HUES48 (cell line): ENCODE results near the gene CAPZA2.
"Not testable (repeated sequence)": the region's sequence is repeated elsewhere in the genome, so short reads cannot be mapped to it uniquely, and the experiment has no call there.

Experiments used
- H3K27ac ChIP-seq: one replicate; pipeline ENCODE4 v1.7.0; 2013; ENCODE audit warnings: low read depth, low read length, inconsistent platforms
- H3K27me3 ChIP-seq: 2 replicates; pipeline ENCODE4 v1.6.1; 2013; ENCODE audit warnings: mild to moderate bottlenecking, low read length; ENCODE audit not compliant: control insufficient read depth, insufficient read depth
- H3K36me3 ChIP-seq: 2 replicates; pipeline ENCODE4 v1.6.1; 2013; ENCODE audit warnings: low read length; ENCODE audit not compliant: control insufficient read depth, insufficient read depth
- H3K4me1 ChIP-seq: 2 replicates; pipeline ENCODE4 v1.6.1; 2013; ENCODE audit warnings: mild to moderate bottlenecking, low read length; ENCODE audit not compliant: control insufficient read depth, insufficient read depth
- H3K4me3 ChIP-seq: 2 replicates; pipeline ENCODE4 v1.5.1; 2013; ENCODE audit warnings: mild to moderate bottlenecking, low read depth, low read length
- H3K9ac ChIP-seq: 2 replicates; pipeline ENCODE4 v1.6.1; 2013; ENCODE audit warnings: mild to moderate bottlenecking, low read depth, low read length, moderate library complexity
- H3K9me3 ChIP-seq: 2 replicates; pipeline ENCODE4 v1.6.1; 2013; ENCODE audit warnings: low read length; ENCODE audit not compliant: control insufficient read depth, insufficient read depth

The CAPZA2 gene

DNA sequence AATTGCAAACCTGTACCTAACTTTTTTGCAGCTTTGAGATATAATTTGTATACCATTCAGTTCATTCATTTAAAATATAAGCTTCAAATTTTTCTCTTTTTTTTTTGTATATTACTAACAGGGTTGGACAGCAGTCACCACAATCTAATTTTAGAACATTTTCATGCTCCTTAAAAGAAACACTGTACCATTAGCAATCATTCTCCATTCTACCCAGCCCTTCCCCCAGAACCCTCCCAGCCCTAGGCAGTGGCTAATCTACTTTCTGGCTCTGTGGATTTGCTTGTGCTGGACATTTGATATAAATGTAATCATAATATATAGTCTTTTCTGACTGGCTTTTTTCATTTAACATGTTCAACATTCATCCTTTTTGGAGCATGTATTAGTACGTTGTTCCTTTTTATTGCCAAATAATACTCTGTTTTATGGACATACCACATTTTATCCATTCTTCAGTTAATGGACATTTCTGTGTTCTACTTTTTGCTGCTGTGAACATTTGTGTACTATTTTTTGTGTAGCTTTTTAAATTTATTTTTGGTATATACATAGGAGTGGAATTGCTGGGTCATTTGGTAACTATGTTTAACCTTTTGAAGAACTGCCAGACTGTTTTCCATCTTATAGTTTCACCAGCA, 50.0 kb downstream of the CAPZA2 start:
- Histone ChIP-seq H3K4me3 (no peak overlapping the region), H3K36me3 (peaks cover 85% of the 10 kb centered on the region), H3K27ac (no peak overlapping the region), H3K9ac (no peak overlapping the region), H3K4me1 (no peaks in the 10 kb centered on the region), H3K9me3 (no peaks in the 10 kb centered on the region), H3K27me3 (no peaks in the 10 kb centered on the region)

GRCh38 chr7:116918704-116919103, 56.3 kb downstream of the CAPZA2 start:
- Histone ChIP-seq H3K9me3 (no peaks in the 10 kb centered on the region), H3K4me3 (no peak overlapping the region), H3K27ac (no peak overlapping the region), H3K27me3 (no peaks in the 10 kb centered on the region), H3K4me1 (no peaks in the 10 kb centered on the region), H3K9ac (no peak overlapping the region), H3K36me3 (peaks cover 50% of the 10 kb centered on the region)

DNA sequence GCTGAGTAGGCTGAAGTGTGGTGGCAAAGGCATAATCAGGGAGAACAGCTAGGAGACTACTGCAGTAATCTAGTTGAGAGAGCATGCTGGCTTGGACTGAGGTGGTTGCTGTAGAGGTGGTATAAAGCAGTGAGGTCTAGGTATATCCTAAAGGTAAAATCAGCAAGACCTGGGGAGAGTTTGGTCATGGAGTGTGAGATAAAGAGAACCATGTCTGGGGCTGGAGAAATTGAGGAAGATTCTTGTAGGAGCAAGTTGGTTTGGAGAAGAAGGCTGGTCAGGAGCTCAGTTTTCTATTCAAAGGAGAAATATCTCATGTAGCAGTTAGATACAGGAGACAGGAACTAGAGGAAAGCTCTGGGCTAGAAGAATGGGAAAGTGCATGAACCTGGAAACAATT, 58.0 kb downstream of the CAPZA2 start:
- no peaks in the 10 kb centered on the region for H3K9me3 ChIP-seq
- no peaks in the 10 kb centered on the region for H3K27me3 ChIP-seq
- H3K4me1 ChIP-seq, result no peaks in the 10 kb centered on the region
- no peak overlapping the region for H3K27ac ChIP-seq
- peaks cover 37% of the 10 kb centered on the region for H3K36me3 ChIP-seq
- no peak overlapping the region for H3K4me3 ChIP-seq
- no peak overlapping the region for H3K9ac ChIP-seq

GRCh38 chr7:116922545-116922944, 60.2 kb downstream of the CAPZA2 start:
- Histone ChIP-seq H3K27ac (no peak overlapping the region), H3K9ac (no peak overlapping the region), H3K4me3 (no peak overlapping the region), H3K27me3 (no peaks in the 10 kb centered on the region), H3K4me1 (peaks cover 5% of the 10 kb centered on the region; the same call in 1 of the 2 replicates), H3K36me3 (peaks cover 16% of the 10 kb centered on the region), H3K9me3 (no peaks in the 10 kb centered on the region)

- no peak overlapping the region for H3K4me3 ChIP-seq
- peaks cover 5% of the 10 kb centered on the region; the same call in 1 of the 2 replicates for H3K4me1 ChIP-seq
- no peak overlapping the region for H3K27ac ChIP-seq
- H3K9ac ChIP-seq, result no peak overlapping the region
- H3K27me3 ChIP-seq, result no peaks in the 10 kb centered on the region
- no peaks in the 10 kb centered on the region for H3K36me3 ChIP-seq
- no peaks in the 10 kb centered on the region for H3K9me3 ChIP-seq
Measured at GRCh38 chr7:116924741-116925140, 62.4 kb downstream of the CAPZA2 start.

DNA sequence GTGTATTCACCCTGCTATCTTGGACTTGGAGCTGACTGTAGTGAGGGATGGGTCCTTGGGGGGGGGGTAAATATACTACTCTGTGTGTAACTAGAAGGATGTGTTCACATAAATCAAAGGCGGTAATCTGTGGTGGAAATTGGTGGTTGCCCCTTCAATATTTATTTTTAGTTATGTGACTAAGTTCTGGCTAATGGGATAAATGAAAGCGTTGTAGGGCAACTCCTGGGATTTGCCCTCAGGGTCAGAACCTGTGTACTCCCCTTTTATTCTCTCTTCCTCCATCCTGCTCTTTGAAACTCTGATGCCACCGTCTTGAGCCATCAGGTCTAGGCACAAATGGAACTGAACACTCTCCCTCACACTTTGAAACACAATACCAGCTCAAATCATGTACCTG, 66.6 kb downstream of the CAPZA2 start:
- H3K27ac ChIP-seq, result no peak overlapping the region
- H3K9ac ChIP-seq, result no peak overlapping the region
- no peaks in the 10 kb centered on the region for H3K9me3 ChIP-seq
- peaks cover 5% of the 10 kb centered on the region for H3K27me3 ChIP-seq
- H3K36me3 ChIP-seq, result no peaks in the 10 kb centered on the region
- peaks cover 12% of the 10 kb centered on the region; the same call in 1 of the 2 replicates for H3K4me1 ChIP-seq
- no peak overlapping the region for H3K4me3 ChIP-seq

- peaks cover 5% of the 10 kb centered on the region for H3K27me3 ChIP-seq
- H3K4me3 ChIP-seq, result no peak overlapping the region
- no peak overlapping the region for H3K27ac ChIP-seq
- H3K9me3 ChIP-seq, result no peaks in the 10 kb centered on the region
- no peak overlapping the region for H3K9ac ChIP-seq
- H3K4me1 ChIP-seq, result peaks cover 12% of the 10 kb centered on the region; the same call in 1 of the 2 replicates
- H3K36me3 ChIP-seq, result no peaks in the 10 kb centered on the region
Measured at GRCh38 chr7:116929914-116930913, 67.8 kb downstream of the CAPZA2 start.

DNA sequence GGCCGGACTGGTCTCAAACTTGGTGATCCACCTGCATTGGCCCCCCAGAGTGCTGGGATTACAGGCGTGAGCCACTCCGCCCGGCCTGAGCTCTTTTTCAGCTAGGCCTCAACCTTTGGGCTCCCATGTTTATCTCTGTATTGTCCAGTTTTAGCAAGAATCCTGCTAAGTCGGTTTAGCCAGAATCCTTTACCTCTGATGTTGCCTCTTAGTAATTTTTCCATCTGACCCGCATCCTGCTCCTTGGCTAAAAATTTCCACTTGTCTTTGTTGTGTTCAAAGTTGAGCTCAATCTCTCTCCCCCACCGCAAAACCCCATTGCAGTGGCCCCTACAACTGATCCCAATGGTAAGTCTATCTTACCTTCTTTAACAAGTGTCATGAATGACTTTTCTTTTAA, 70.2 kb downstream of the CAPZA2 start:
- Histone ChIP-seq H3K27me3 (peaks cover 5% of the 10 kb centered on the region), H3K9ac (no peak overlapping the region), H3K36me3 (no peaks in the 10 kb centered on the region), H3K4me3 (no peak overlapping the region), H3K4me1 (peaks cover 7% of the 10 kb centered on the region; the same call in 1 of the 2 replicates), H3K9me3 (no peaks in the 10 kb centered on the region), H3K27ac (no peak overlapping the region)

DNA sequence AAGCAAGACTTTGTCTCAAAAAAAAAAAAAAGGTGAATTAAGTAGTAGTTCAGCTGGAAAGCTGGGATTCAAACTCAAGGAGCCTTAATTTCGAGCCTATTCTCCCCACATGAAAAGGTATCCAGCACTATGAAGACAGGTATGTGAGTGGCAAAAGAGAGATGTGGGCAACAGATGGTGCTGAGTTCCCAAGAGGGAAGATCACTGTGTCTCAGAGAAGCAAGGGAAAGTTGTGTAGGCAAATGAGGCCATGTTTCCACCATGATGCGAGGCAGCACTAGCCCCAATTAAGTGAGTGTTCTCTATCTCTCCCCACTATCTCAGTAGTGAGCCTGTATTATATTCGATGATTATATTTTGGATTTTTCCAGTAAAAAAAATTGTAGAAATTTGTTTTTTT, 71.1 kb downstream of the CAPZA2 start:
- Histone ChIP-seq H3K36me3 (no peaks in the 10 kb centered on the region), H3K9ac (no peak overlapping the region), H3K4me1 (peaks cover 6% of the 10 kb centered on the region; the same call in 1 of the 2 replicates), H3K27me3 (peaks cover 5% of the 10 kb centered on the region), H3K27ac (no peak overlapping the region), H3K9me3 (no peaks in the 10 kb centered on the region), H3K4me3 (no peak overlapping the region)

GRCh38 chr7:116934580-116934979, 72.2 kb downstream of the CAPZA2 start:
- Histone ChIP-seq H3K9ac (no peak overlapping the region), H3K4me3 (no peak overlapping the region), H3K4me1 (peaks cover 6% of the 10 kb centered on the region; the same call in 1 of the 2 replicates), H3K27me3 (peaks cover 5% of the 10 kb centered on the region), H3K9me3 (no peaks in the 10 kb centered on the region), H3K27ac (no peak overlapping the region), H3K36me3 (no peaks in the 10 kb centered on the region)

GRCh38 chr7:116936844-116937243, 74.5 kb downstream of the CAPZA2 start:
- not testable (repeated sequence) for H3K9ac ChIP-seq, H3K9me3 ChIP-seq, H3K27ac ChIP-seq, H3K27me3 ChIP-seq, H3K4me3 ChIP-seq, H3K36me3 ChIP-seq, H3K4me1 ChIP-seq
